Measurements from ENCODE around the gene KRT23.
"Not testable (repeated sequence)": the region's sequence is repeated elsewhere in the genome, so short reads cannot be mapped to it uniquely, and the experiment has no call there.

The KRT23 gene

DNA sequence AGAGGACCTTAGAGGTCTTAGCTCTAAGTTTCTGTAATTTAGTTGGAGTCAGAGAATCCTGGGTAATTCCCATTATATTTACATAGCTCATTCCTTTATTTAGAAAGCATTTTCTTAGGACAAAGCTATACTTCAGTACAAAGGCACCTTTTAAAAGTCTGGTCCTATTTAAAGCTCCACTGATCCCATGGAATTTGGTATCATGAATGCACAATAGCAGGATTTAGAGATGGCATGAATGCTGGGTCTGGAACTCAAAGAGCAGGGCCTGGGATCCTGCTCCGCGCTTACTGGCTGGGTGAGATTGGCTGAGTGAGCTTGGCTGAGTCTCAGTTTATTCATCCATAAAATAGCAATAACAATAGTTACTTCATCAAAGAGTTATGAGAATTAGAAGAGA is 4.8 kb downstream of the KRT23 start:
- no peak overlapping the region for H2AFZ ChIP-seq (ENCODE audit: low read depth)
- no peak overlapping the region for H3K9ac ChIP-seq
- no peaks in the 10 kb centered on the region for H3K4me1 ChIP-seq (ENCODE audit: low read depth, poor library complexity, severe bottlenecking)
- TF ChIP-seq, protein P1, sequence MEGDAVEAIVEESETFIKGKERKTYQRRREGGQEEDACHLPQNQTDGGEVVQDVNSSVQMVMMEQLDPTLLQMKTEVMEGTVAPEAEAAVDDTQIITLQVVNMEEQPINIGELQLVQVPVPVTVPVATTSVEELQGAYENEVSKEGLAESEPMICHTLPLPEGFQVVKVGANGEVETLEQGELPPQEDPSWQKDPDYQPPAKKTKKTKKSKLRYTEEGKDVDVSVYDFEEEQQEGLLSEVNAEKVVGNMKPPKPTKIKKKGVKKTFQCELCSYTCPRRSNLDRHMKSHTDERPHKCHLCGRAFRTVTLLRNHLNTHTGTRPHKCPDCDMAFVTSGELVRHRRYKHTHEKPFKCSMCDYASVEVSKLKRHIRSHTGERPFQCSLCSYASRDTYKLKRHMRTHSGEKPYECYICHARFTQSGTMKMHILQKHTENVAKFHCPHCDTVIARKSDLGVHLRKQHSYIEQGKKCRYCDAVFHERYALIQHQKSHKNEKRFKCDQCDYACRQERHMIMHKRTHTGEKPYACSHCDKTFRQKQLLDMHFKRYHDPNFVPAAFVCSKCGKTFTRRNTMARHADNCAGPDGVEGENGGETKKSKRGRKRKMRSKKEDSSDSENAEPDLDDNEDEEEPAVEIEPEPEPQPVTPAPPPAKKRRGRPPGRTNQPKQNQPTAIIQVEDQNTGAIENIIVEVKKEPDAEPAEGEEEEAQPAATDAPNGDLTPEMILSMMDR (conservative IDR thresholded peaks at IDR 0.05; ENCODE audit: low read depth, low read length): no peak
- no peak overlapping the region for H3K4me3 ChIP-seq (IDR thresholded peaks at IDR 0.05; ENCODE audit: insufficient read depth, low read depth, low read length)
- H3K4me2 ChIP-seq: no peak overlapping the region
- no peaks in the 10 kb centered on the region for H3K36me3 ChIP-seq (ENCODE audit: insufficient read depth)
- no peaks in the 10 kb centered on the region for H3K27me3 ChIP-seq (ENCODE audit: insufficient read depth, low read depth)
- no peaks in the 10 kb centered on the region for H3K79me2 ChIP-seq (ENCODE audit: insufficient read depth, low read depth)
- no peaks in the 10 kb centered on the region for H4K20me1 ChIP-seq (ENCODE audit: insufficient read depth)
- H3K27ac ChIP-seq: no peak overlapping the region

DNA sequence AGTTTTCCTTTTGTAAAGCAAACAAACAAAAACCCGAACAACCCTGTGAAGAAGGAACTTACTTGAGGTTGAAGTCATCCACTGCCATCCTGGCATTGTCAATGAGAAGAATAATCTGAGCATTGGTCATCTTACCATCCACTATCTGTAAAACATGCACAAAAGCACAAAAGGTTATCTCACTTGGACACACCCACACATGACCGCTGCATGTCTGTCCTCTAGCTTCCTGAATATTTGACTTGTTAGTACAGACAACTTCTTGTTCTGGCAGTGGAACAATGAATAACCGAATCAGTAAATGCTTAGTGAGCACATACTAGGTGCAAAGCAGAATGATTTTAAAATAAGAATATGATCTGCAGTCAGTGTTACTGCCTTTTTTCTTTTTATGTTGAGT is 6.1 kb downstream of the KRT23 start:
- Histone ChIP-seq H3K27me3 (ENCODE audit: insufficient read depth, low read depth) (no peaks in the 10 kb centered on the region), H3K9ac (no peak overlapping the region), H3K4me2 (no peak overlapping the region), H3K36me3 (ENCODE audit: insufficient read depth) (no peaks in the 10 kb centered on the region), H4K20me1 (ENCODE audit: insufficient read depth) (no peaks in the 10 kb centered on the region), H3K4me3 (IDR thresholded peaks at IDR 0.05; ENCODE audit: insufficient read depth, low read depth, low read length) (no peak overlapping the region), H3K79me2 (ENCODE audit: insufficient read depth, low read depth) (no peaks in the 10 kb centered on the region), H3K4me1 (ENCODE audit: low read depth, poor library complexity, severe bottlenecking) (no peaks in the 10 kb centered on the region), H3K27ac (no peak overlapping the region), H2AFZ (ENCODE audit: low read depth) (no peak overlapping the region)
- TF ChIP-seq, protein P1 (conservative IDR thresholded peaks at IDR 0.05; ENCODE audit: low read depth, low read length): no peak

DNA sequence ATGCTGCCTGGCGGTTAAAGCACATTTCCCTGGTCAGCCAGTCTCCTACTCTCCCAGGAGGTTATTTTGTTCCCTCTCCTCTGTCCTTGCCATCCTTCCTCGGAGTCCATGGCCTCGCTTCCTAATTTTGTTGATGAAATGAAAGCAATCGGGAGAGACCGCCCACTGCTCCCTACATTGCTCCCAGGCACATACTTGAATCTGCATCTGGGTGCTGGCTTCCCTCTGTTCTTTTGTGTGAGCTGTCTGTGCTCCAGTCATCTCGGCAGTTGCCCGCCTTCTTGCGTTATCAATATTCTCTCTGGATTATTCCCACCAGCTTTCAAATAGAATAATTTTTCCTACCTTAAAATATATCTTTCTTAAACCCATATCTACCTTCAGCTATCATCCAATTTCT is 11.1 kb downstream of the KRT23 start:
- no peak overlapping the region for H3K4me2 ChIP-seq
- H2AFZ ChIP-seq (ENCODE audit: low read depth): no peak overlapping the region
- no peaks in the 10 kb centered on the region for H3K36me3 ChIP-seq (ENCODE audit: insufficient read depth)
- no peaks in the 10 kb centered on the region for H3K4me1 ChIP-seq (ENCODE audit: low read depth, poor library complexity, severe bottlenecking)
- H4K20me1 ChIP-seq (ENCODE audit: insufficient read depth): no peaks in the 10 kb centered on the region
- H3K27me3 ChIP-seq (ENCODE audit: insufficient read depth, low read depth): no peaks in the 10 kb centered on the region
- no peaks in the 10 kb centered on the region for H3K79me2 ChIP-seq (ENCODE audit: insufficient read depth, low read depth)
- H3K4me3 ChIP-seq (IDR thresholded peaks at IDR 0.05; ENCODE audit: insufficient read depth, low read depth, low read length): no peak overlapping the region
- H3K9ac ChIP-seq: no peak overlapping the region
- TF ChIP-seq, protein P1 (conservative IDR thresholded peaks at IDR 0.05; ENCODE audit: low read depth, low read length): no peak
- no peak overlapping the region for H3K27ac ChIP-seq

DNA sequence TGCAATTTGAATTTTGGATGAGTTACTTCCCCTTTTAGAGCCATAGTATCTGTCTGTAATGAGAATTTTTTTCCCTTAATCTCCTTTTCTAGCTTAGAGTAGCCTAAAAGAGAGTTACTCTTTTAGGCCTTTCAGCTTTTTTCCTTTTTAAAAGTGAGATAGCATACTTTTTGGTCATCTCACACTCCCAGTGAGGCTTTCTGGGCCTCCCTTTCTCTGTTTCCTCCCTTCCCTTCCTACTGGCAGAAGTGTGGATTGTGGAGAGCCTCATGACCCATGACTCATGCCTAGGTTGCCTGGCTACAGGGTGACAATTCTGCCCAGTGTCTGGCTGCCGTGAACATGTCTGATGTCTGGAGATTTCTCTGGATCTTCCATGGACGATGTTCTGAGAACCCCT is 15.2 kb downstream of the KRT23 start:
- Histone ChIP-seq H3K4me3 (IDR thresholded peaks at IDR 0.05; ENCODE audit: insufficient read depth, low read depth, low read length) (no peak overlapping the region), H3K36me3 (ENCODE audit: insufficient read depth) (no peaks in the 10 kb centered on the region), H3K9ac (no peak overlapping the region), H3K4me2 (no peak overlapping the region), H2AFZ (ENCODE audit: low read depth) (no peak overlapping the region), H3K27ac (no peak overlapping the region), H3K79me2 (ENCODE audit: insufficient read depth, low read depth) (no peaks in the 10 kb centered on the region), H4K20me1 (ENCODE audit: insufficient read depth) (no peaks in the 10 kb centered on the region), H3K27me3 (ENCODE audit: insufficient read depth, low read depth) (no peaks in the 10 kb centered on the region), H3K4me1 (ENCODE audit: low read depth, poor library complexity, severe bottlenecking) (no peaks in the 10 kb centered on the region)
- TF ChIP-seq, protein P1 (conservative IDR thresholded peaks at IDR 0.05; ENCODE audit: low read depth, low read length): no peak

DNA sequence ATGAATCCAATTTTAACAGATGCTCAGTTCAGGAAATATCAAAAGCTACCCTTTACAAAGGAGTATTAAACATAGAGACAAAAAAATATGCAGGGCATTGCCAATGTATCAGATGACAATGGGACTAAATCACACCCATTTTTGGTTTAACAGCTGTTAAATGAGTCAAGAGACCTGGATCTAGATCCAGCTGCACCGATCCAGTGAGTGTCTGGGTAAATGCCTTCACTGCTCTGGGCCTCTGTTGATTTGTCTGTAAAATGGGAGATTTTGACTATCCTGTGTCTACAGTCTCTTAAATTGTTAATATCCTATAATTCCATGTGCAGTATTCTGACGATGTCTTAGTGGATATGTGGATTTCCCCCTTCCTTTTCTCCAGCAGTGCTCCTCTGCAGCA is 16.4 kb downstream of the KRT23 start:
- no peaks in the 10 kb centered on the region for H3K27me3 ChIP-seq (ENCODE audit: insufficient read depth, low read depth)
- no peaks in the 10 kb centered on the region for H4K20me1 ChIP-seq (ENCODE audit: insufficient read depth)

DNA sequence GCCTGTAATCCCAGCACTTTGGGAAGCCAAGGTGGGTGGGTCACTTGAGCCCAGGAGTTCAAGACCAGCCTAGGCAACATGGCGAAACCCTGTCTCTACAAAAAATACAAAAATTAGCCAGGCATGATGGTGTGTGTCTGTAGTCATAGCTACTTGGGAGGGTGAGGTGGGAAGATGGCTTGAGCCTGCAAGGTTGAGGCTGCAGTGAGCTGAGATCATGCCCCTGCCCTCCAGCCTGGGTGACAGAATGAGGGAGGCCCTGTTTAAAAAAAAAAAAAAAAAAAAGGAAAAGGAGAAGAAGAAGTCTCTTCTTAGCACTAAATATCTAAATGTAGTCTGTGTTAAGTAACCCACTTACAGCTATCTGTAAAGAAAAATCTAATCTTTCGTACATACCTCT is 20.3 kb downstream of the KRT23 start:
- H3K4me3 ChIP-seq (IDR thresholded peaks at IDR 0.05; ENCODE audit: insufficient read depth, low read depth, low read length); H3K4me2 ChIP-seq; H3K27me3 ChIP-seq (ENCODE audit: insufficient read depth, low read depth); H2AFZ ChIP-seq (ENCODE audit: low read depth); H4K20me1 ChIP-seq (ENCODE audit: insufficient read depth); H3K36me3 ChIP-seq (ENCODE audit: insufficient read depth); H3K9ac ChIP-seq; H3K4me1 ChIP-seq (ENCODE audit: low read depth, poor library complexity, severe bottlenecking); H3K79me2 ChIP-seq (ENCODE audit: insufficient read depth, low read depth); H3K27ac ChIP-seq: not testable (repeated sequence)

More for the DNA sequence above, 16.4 kb downstream of the KRT23 start:
- no peak overlapping the region for H3K27ac ChIP-seq
- H3K79me2 ChIP-seq (ENCODE audit: insufficient read depth, low read depth): no peaks in the 10 kb centered on the region
- H3K9ac ChIP-seq: no peak overlapping the region
- TF ChIP-seq, protein P1 (conservative IDR thresholded peaks at IDR 0.05; ENCODE audit: low read depth, low read length): no peak
- H3K4me2 ChIP-seq: no peak overlapping the region
- H3K4me3 ChIP-seq (IDR thresholded peaks at IDR 0.05; ENCODE audit: insufficient read depth, low read depth, low read length): no peak overlapping the region
- no peaks in the 10 kb centered on the region for H3K36me3 ChIP-seq (ENCODE audit: insufficient read depth)
- H2AFZ ChIP-seq (ENCODE audit: low read depth): no peak overlapping the region
- no peaks in the 10 kb centered on the region for H3K4me1 ChIP-seq (ENCODE audit: low read depth, poor library complexity, severe bottlenecking)
